Measurements from ENCODE around the gene BAG2. TPM values are rescaled to one million over a fixed set of nuclear protein-coding genes. Genes with fewer than 3 reads are reported as not detected.

The BAG2 gene
- total and polyA plus RNA-seq, 2 of the 13 experiments (the other 11 are each of a cell fraction or from before 2014, with no cell fraction given) = 5.7 to 15.1 TPM

- TF ChIP-seq, protein P1, sequence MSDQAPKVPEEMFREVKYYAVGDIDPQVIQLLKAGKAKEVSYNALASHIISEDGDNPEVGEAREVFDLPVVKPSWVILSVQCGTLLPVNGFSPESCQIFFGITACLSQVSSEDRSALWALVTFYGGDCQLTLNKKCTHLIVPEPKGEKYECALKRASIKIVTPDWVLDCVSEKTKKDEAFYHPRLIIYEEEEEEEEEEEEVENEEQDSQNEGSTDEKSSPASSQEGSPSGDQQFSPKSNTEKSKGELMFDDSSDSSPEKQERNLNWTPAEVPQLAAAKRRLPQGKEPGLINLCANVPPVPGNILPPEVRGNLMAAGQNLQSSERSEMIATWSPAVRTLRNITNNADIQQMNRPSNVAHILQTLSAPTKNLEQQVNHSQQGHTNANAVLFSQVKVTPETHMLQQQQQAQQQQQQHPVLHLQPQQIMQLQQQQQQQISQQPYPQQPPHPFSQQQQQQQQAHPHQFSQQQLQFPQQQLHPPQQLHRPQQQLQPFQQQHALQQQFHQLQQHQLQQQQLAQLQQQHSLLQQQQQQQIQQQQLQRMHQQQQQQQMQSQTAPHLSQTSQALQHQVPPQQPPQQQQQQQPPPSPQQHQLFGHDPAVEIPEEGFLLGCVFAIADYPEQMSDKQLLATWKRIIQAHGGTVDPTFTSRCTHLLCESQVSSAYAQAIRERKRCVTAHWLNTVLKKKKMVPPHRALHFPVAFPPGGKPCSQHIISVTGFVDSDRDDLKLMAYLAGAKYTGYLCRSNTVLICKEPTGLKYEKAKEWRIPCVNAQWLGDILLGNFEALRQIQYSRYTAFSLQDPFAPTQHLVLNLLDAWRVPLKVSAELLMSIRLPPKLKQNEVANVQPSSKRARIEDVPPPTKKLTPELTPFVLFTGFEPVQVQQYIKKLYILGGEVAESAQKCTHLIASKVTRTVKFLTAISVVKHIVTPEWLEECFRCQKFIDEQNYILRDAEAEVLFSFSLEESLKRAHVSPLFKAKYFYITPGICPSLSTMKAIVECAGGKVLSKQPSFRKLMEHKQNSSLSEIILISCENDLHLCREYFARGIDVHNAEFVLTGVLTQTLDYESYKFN (CRISPR knock-in tag; conservative IDR thresholded peaks at IDR 0.05) = no peak; the same call in none of the 2 replicates
- peak; percentile 89 for TF ChIP-seq ZNF710 (CRISPR knock-in tag; IDR thresholded peaks at IDR 0.05; ENCODE audit: borderline replicate concordance)
- TF ChIP-seq, protein P2, sequence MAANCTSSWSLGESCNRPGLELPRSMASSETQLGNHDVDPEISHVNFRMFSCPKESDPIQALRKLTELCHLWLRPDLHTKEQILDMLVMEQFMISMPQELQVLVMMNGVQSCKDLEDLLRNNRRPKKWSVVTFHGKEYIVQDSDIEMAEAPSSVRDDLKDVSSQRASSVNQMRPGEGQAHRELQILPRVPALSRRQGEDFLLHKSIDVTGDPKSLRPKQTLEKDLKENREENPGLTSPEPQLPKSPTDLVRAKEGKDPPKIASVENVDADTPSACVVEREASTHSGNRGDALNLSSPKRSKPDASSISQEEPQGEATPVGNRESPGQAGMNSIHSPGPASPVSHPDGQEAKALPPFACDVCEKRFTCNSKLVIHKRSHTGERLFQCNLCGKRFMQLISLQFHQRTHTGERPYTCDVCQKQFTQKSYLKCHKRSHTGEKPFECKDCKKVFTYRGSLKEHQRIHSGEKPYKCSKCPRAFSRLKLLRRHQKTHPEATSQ (CRISPR knock-in tag; IDR thresholded peaks at IDR 0.05; ENCODE audit: borderline replicate concordance) = no peak; the same call in 1 of the 2 replicates
- peak; percentile 92; the same call in 1 of the 2 replicates for TF ChIP-seq ZNF354B (CRISPR knock-in tag; IDR thresholded peaks at IDR 0.05)
- peak; percentile 26; the same call in 1 of the 2 replicates for TF ChIP-seq MTF1 (CRISPR knock-in tag; IDR thresholded peaks at IDR 0.05)
- peak; percentile 76; the same call in 1 of the 2 replicates for TF ChIP-seq ZXDC (CRISPR knock-in tag; IDR thresholded peaks at IDR 0.05)
- TF ChIP-seq, protein P3, sequence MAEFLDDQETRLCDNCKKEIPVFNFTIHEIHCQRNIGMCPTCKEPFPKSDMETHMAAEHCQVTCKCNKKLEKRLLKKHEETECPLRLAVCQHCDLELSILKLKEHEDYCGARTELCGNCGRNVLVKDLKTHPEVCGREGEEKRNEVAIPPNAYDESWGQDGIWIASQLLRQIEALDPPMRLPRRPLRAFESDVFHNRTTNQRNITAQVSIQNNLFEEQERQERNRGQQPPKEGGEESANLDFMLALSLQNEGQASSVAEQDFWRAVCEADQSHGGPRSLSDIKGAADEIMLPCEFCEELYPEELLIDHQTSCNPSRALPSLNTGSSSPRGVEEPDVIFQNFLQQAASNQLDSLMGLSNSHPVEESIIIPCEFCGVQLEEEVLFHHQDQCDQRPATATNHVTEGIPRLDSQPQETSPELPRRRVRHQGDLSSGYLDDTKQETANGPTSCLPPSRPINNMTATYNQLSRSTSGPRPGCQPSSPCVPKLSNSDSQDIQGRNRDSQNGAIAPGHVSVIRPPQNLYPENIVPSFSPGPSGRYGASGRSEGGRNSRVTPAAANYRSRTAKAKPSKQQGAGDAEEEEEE (CRISPR knock-in tag; IDR thresholded peaks at IDR 0.05; ENCODE audit: borderline replicate concordance) = no peak
- peak; percentile 71; the same call in 1 of the 2 replicates for TF ChIP-seq ZNF337 (CRISPR knock-in tag; IDR thresholded peaks at IDR 0.05; ENCODE audit: borderline replicate concordance, low read depth)
- TF ChIP-seq ZSCAN12 (CRISPR knock-in tag; IDR thresholded peaks at IDR 0.05) = peak; percentile 90; the same call in 1 of the 2 replicates
- no peak for TF ChIP-seq ZNF530 (CRISPR knock-in tag; IDR thresholded peaks at IDR 0.05; ENCODE audit: low read depth)
- peak; percentile 89 for TF ChIP-seq ZNF607 (CRISPR knock-in tag; IDR thresholded peaks at IDR 0.05; ENCODE audit: borderline replicate concordance)
- TF ChIP-seq SPEN (CRISPR knock-in tag; IDR thresholded peaks at IDR 0.05; ENCODE audit: low read depth) = peak; percentile 78
- TF ChIP-seq ZKSCAN5 (CRISPR knock-in tag; IDR thresholded peaks at IDR 0.05) = no peak
- peak; percentile 90 for TF ChIP-seq ZNF501 (CRISPR knock-in tag; IDR thresholded peaks at IDR 0.05)
- TF ChIP-seq ELF3 (CRISPR knock-in tag; IDR thresholded peaks at IDR 0.05) = 0 out of 2 replicates have a peak, but pooled peaks have one; percentile 11
Observed at GRCh38 chr6:57172136-57173055, at the start of gene BAG2 (continued).

All from HepG2 (cell line).